ENCODE results near the gene GJA3.

DNA sequence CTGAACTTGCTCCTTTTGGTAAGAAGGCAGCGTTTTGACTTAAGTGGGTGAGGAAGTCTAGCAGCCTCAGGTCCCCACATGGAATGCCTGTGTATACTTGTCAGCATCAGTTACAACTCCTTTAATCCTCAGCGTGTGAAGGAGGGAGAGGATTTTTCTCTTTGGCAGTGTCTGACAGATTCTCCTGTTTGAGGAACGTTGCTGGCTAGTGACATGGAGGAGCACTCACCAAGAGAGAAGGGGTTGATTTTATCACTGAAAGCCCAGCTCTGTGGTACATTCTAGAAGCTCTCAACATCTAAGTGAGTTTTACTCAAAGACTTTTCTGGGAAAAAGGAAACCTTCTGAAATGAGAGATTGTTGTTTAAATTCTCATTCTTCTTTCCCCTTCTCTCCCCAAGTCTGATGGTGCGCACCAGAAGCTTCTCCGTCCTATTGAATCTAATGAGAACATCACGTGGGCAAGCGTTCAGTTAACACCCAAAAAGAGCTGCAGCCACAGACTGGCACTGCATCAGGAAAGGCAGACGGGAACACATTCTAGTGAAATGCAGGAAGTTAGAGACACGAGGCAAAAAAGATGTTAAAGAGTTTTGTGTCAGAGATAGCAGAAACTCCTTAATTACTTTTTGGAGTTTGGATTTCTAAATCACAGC lies 58.2 kb downstream of the GJA3 start:
- TF ChIP-seq, protein P1, sequence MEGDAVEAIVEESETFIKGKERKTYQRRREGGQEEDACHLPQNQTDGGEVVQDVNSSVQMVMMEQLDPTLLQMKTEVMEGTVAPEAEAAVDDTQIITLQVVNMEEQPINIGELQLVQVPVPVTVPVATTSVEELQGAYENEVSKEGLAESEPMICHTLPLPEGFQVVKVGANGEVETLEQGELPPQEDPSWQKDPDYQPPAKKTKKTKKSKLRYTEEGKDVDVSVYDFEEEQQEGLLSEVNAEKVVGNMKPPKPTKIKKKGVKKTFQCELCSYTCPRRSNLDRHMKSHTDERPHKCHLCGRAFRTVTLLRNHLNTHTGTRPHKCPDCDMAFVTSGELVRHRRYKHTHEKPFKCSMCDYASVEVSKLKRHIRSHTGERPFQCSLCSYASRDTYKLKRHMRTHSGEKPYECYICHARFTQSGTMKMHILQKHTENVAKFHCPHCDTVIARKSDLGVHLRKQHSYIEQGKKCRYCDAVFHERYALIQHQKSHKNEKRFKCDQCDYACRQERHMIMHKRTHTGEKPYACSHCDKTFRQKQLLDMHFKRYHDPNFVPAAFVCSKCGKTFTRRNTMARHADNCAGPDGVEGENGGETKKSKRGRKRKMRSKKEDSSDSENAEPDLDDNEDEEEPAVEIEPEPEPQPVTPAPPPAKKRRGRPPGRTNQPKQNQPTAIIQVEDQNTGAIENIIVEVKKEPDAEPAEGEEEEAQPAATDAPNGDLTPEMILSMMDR (IDR thresholded peaks at IDR 0.05; ENCODE audit: low read depth, low read length, poor library complexity, severe bottlenecking), result no peak
- TF ChIP-seq EZH2phosphoT487 (IDR thresholded peaks at IDR 0.05; ENCODE audit: borderline replicate concordance, low read length), result no peak

Measured in DOHH2 (cell line).